H1 (cell line): ENCODE measurements around the gene HDHD5. TPM values are rescaled to one million over a fixed set of nuclear protein-coding genes. Genes with fewer than 3 reads are reported as not detected.
A peak's percentile ranks its signal among the peaks of the same experiment; 100 is the strongest.

Source experiments
- CTCF ChIA-PET: fragments of 300-600 bp; sonication (Branson Sonifier 250); formaldehyde crosslinking; loops from one replicate; lab custom pipeline; 2021; ENCODE audit not compliant: partially characterized antibody; lab: Charles Lee
- POLR2A ChIA-PET: fragments of 300-600 bp; sonication (Branson Sonifier 250); formaldehyde crosslinking; loops from one replicate; lab custom pipeline; 2021; ENCODE audit warnings: inconsistent platforms; ENCODE audit not compliant: partially characterized antibody; lab: Charles Lee
- DNase-seq, 2 experiments: peaks; one replicate each; pipeline versions ENCODE4 v3.0.0 to v3.0.0-alpha.2; 2010 to 2022; ENCODE audit warnings: low spot score in 2 of 2, low read depth in 1 of 2, mixed read lengths in 1 of 2
- FAIRE-seq: peaks from 2 replicates; lab custom pipeline; 2011; peaks lifted over from hg19 to GRCh38; lab: Jason Lieb, UNC
- H2AFZ ChIP-seq: 2 replicates; pipeline ENCODE4 v1.8.1; 2012; ENCODE audit warnings: low read length, inconsistent platforms
- H2AK5ac ChIP-seq: 2 replicates; pipeline ENCODE4 v1.6.1; 2013; ENCODE audit warnings: low read depth, low read length
- H2BK120ac ChIP-seq: replicated peaks from 2 replicates; pipeline ENCODE3; 2013; ENCODE audit warnings: low read depth, low read length, inconsistent platforms
- H2BK12ac ChIP-seq: 2 replicates; pipeline ENCODE4 v1.6.1; 2013; ENCODE audit warnings: low read depth, low read length
- H2BK15ac ChIP-seq: 2 replicates; pipeline ENCODE4 v1.6.1; 2013; ENCODE audit warnings: low read length
- H2BK20ac ChIP-seq: 2 replicates; pipeline ENCODE4 v1.6.1; 2013; ENCODE audit warnings: low read length
- H2BK5ac ChIP-seq: 2 replicates; pipeline ENCODE4 v1.6.1; 2013; ENCODE audit warnings: low read depth, low read length
- H3K14ac ChIP-seq: 2 replicates; pipeline ENCODE4 v1.6.1; 2013; ENCODE audit warnings: inconsistent platforms; ENCODE audit not compliant: insufficient read length
- H3K18ac ChIP-seq: 2 replicates; pipeline ENCODE4 v1.6.1; 2013; ENCODE audit warnings: low read length; ENCODE audit errors: extremely low read depth
- H3K23ac ChIP-seq: 2 replicates; pipeline ENCODE4 v1.6.1; 2013; ENCODE audit warnings: inconsistent platforms; ENCODE audit not compliant: insufficient read length
- H3K23me2 ChIP-seq: 2 replicates; pipeline ENCODE4 v1.6.1; 2013; ENCODE audit warnings: low read depth, low read length
- H3K27ac ChIP-seq: 2 replicates; pipeline ENCODE4 v1.6.1; 2011; ENCODE audit warnings: low read depth, low read length, inconsistent platforms
- H3K27me3 ChIP-seq, 4 experiments: replicated peaks in 1 of 4; 1 replicate in 1 of 4; 2 replicates in 3 of 4; pipeline versions ENCODE4 v1.6.1 to v1.8.1; 2011 to 2013; ENCODE audit warnings: low read length in 3 of 4, mild to moderate bottlenecking in 3 of 4, inconsistent platforms in 2 of 4, mixed read lengths in 2 of 4, moderate library complexity in 1 of 4; ENCODE audit not compliant: control insufficient read depth in 3 of 4, insufficient read depth in 3 of 4; ENCODE audit errors: extremely low read depth in 1 of 4
- H3K36me3 ChIP-seq, 4 experiments: 2 replicates each; pipeline versions ENCODE4 v1.6.1 to v1.8.1; 2011 to 2013; ENCODE audit warnings: mild to moderate bottlenecking in 4 of 4, low read length in 3 of 4, moderate library complexity in 2 of 4, control low read depth in 1 of 4, inconsistent platforms in 1 of 4; ENCODE audit not compliant: insufficient read depth in 4 of 4, control insufficient read depth in 2 of 4
- H3K4ac ChIP-seq: replicated peaks from 2 replicates; pipeline ENCODE3; 2013; ENCODE audit warnings: low read length, low read depth, mixed read lengths, inconsistent platforms; ENCODE audit not compliant: insufficient read length
- H3K4me1 ChIP-seq, 4 experiments: replicated peaks in 1 of 4; 1 replicate in 1 of 4; 2 replicates in 3 of 4; pipeline versions ENCODE4 v1.6.1 to v1.8.1; 2011 to 2013; ENCODE audit warnings: low read length in 3 of 4, inconsistent platforms in 2 of 4, mixed read lengths in 1 of 4; ENCODE audit not compliant: insufficient read depth in 4 of 4, control insufficient read depth in 3 of 4
- H3K4me2 ChIP-seq, 2 experiments: 2 replicates each; pipeline versions ENCODE4 v1.6.1 to v1.8.1; 2011 to 2013; ENCODE audit warnings: low read depth in 2 of 2, low read length in 2 of 2, control low read depth in 1 of 2, inconsistent platforms in 1 of 2, mild to moderate bottlenecking in 1 of 2; ENCODE audit not compliant: insufficient read depth in 1 of 2
- H3K4me3 ChIP-seq, 4 experiments: fragments of 200-600, 300-600 bp in 1 of 4; sonication (generic), shearing (Covaris generic), sonication (Bioruptor Twin) in 1 of 4; 2 replicates each; pipeline versions ENCODE4 v1.5.1 to v1.8.1; 2011 to 2016; ENCODE audit warnings: low read length in 4 of 4, low read depth in 3 of 4, control low read depth in 2 of 4, inconsistent platforms in 2 of 4, mild to moderate bottlenecking in 2 of 4, mixed read lengths in 1 of 4, moderate library complexity in 1 of 4; ENCODE audit not compliant: insufficient read depth in 2 of 4; ENCODE audit errors: extremely low read depth in 1 of 4
- H3K56ac ChIP-seq: replicated peaks from 2 replicates; pipeline ENCODE3; 2013; ENCODE audit warnings: low read depth, mild to moderate bottlenecking, mixed read lengths, low read length, inconsistent platforms; ENCODE audit not compliant: insufficient read length
- H3K79me1 ChIP-seq: 2 replicates; pipeline ENCODE4 v1.6.1; 2013; ENCODE audit warnings: low read depth, low read length, control low read depth
- H3K79me2 ChIP-seq, 2 experiments: 2 replicates each; pipeline versions ENCODE4 v1.6.1 to v1.8.1; 2012 to 2013; ENCODE audit warnings: low read length in 2 of 2, mild to moderate bottlenecking in 2 of 2, inconsistent platforms in 1 of 2; ENCODE audit not compliant: insufficient read depth in 2 of 2, control insufficient read depth in 1 of 2
- H3K9ac ChIP-seq, 4 experiments: replicated peaks in 1 of 4; 1 replicate in 1 of 4; 2 replicates in 3 of 4; pipeline versions ENCODE4 v1.6.1 to v1.8.1; 2011 to 2013; ENCODE audit warnings: low read depth in 3 of 4, low read length in 3 of 4, control low read depth in 2 of 4, mild to moderate bottlenecking in 2 of 4, moderate library complexity in 2 of 4, inconsistent platforms in 1 of 4; ENCODE audit errors: extremely low read depth in 1 of 4
- H3K9me3 ChIP-seq, 2 experiments: 2 replicates each; pipeline versions ENCODE4 v1.6.1 to v1.8.1; 2012 to 2013; ENCODE audit warnings: mild to moderate bottlenecking in 2 of 2, moderate library complexity in 2 of 2, control low read depth in 1 of 2, inconsistent platforms in 1 of 2, low read depth in 1 of 2, low read length in 1 of 2, mixed read lengths in 1 of 2; ENCODE audit not compliant: insufficient read depth in 2 of 2
- H4K20me1 ChIP-seq, 2 experiments: replicated peaks in 1 of 2; 2 replicates each; pipeline versions ENCODE3 to v1.8.1; 2011 to 2013; ENCODE audit warnings: inconsistent platforms in 2 of 2, low read length in 2 of 2, mild to moderate bottlenecking in 1 of 2; ENCODE audit not compliant: insufficient read depth in 2 of 2, control insufficient read depth in 1 of 2
- H4K5ac ChIP-seq: 2 replicates; pipeline ENCODE4 v1.6.1; 2013; ENCODE audit warnings: low read length, low read depth, mixed read lengths, inconsistent platforms; ENCODE audit not compliant: insufficient read length
- H4K8ac ChIP-seq: 2 replicates; pipeline ENCODE4 v1.8.0; 2013; ENCODE audit warnings: mild to moderate bottlenecking, moderate library complexity, low read length, inconsistent platforms; ENCODE audit not compliant: insufficient read depth; ENCODE audit errors: extremely low read depth
- H4K91ac ChIP-seq: replicated peaks from 2 replicates; pipeline ENCODE3; 2013; ENCODE audit warnings: low read length, mixed read lengths, inconsistent platforms; ENCODE audit not compliant: insufficient read length
- CHD1 ChIP-seq: IDR thresholded peaks from 2 replicates; pipeline ENCODE4 v1.6.1; 2012; ENCODE audit warnings: low read depth, low read length, improper control_type of control experiment
- EGR1 ChIP-seq: IDR thresholded peaks from 2 replicates; pipeline ENCODE4 v1.6.1; 2011; ENCODE audit warnings: low read depth, low read length, borderline replicate concordance
- EP300 ChIP-seq, 2 experiments: IDR thresholded peaks; 1 replicate in 1 of 2; 2 replicates in 1 of 2; pipeline ENCODE4 v1.6.1; 2011 to 2012; ENCODE audit warnings: low read depth in 2 of 2, low read length in 2 of 2, mild to moderate bottlenecking in 2 of 2, borderline replicate concordance in 1 of 2, inconsistent platforms in 1 of 2, moderate library complexity in 1 of 2
- POU5F1 ChIP-seq: IDR thresholded peaks from 2 replicates; pipeline ENCODE4 v1.6.1; 2011; ENCODE audit warnings: low read depth, mild to moderate bottlenecking, low read length, moderate library complexity
- RNF2 ChIP-seq: fragments of 200-900, 300-1000 bp; sonication (generic); IDR thresholded peaks from 2 replicates; pipeline ENCODE4 v1.7.1; 2016; ENCODE audit warnings: borderline replicate concordance, low read depth, mild to moderate bottlenecking, antibody characterized with exemption, low read length; ENCODE audit not compliant: poor library complexity, severe bottlenecking; ENCODE audit errors: missing control alignments
- SIRT6 ChIP-seq: IDR thresholded peaks from one replicate; pipeline ENCODE4 v1.7.1; 2012; ENCODE audit warnings: low read length, inconsistent platforms
- WGBS, 2 experiments: shearing (Covaris generic) in 1 of 2; methylation state at CpG; one replicate each; pipeline versions ENCODE4 v1.1.6 to v1.1.7; 2013 to 2015; ENCODE audit warnings: low lambda C conversion rate in 2 of 2, mixed read lengths in 2 of 2, inconsistent platforms in 1 of 2, low coverage in 1 of 2, missing lambda C conversion rate in 1 of 2; ENCODE audit not compliant: insufficient replicate concordance in 2 of 2, insufficient coverage in 1 of 2, insufficient read length in 1 of 2; ENCODE audit errors: extremely low coverage in 1 of 2, missing lambda C conversion rate in 1 of 2; 5-methylcytosine and 5-hydroxymethylcytosine counted together
- polyA plus RNA-seq, 7 experiments: library from polyadenylated mRNA; depleted of rRNA in 3 of 7; stranded (reverse) in 5 of 7; unstranded in 2 of 7; fragments of >200 nt in 5 of 7; fragments of 200-250 nt in 2 of 7; gene quantifications; 1 replicate in 5 of 7; 2 replicates in 1 of 7; 4 replicates in 1 of 7; pipeline versions ENCODE4 v1.2.1 to v1.2.3, GENCODE V29; 2011 to 2013; ENCODE audit warnings: missing spikeins in 2 of 7, mixed read lengths in 2 of 7
- total RNA-seq: library from RNA; stranded (reverse); fragmentation: NEBNext Ultra II Directional; extraction: Animal tissue kit (Norgen Biotek cat#: 25700); gene quantifications from 2 replicates; pipeline ENCODE4 v1.2.1, GENCODE V29; 2021

Gene HDHD5
- total and polyA plus RNA-seq, 2 of the 8 experiments (the other 6 are each of a cell fraction or from before 2014, with no cell fraction given): 68.3 to 123 TPM

- Histone ChIP-seq H3K79me1 (no peaks in the 10 kb centered on the region; the same call in 1 of the 2 replicates), H4K5ac (no peak overlapping the region), H3K9me3 (no peaks in the 10 kb centered on the region), H3K56ac (no peak overlapping the region), H4K91ac (no peak overlapping the region), H3K27ac (no peak overlapping the region), H2AFZ (no peak overlapping the region), H4K8ac (no peak overlapping the region), H3K23ac (no peak overlapping the region), H2BK120ac (no peak overlapping the region), H3K36me3 (peaks cover 0 to 11% (median 2%) of the 10 kb centered on the region in 4 experiments; a peak in 1 of 8 replicates), H3K14ac (no peak overlapping the region), H4K20me1 (no peaks in the 10 kb centered on the region), H3K4me2 (no peak overlapping the region), H3K79me2 (no peaks in the 10 kb centered on the region), H3K4me3 (no peak overlapping the region), H2BK12ac (no peak overlapping the region), H3K27me3 (no peaks in the 10 kb centered on the region), H2BK15ac (peak overlapping the region; percentile 75; the same call in 1 of the 2 replicates)
- 91% methylated on average over 22 of the region's 22 CpGs; no CpG with 5 or more reads in 1 of the 2 experiments for WGBS, 2 experiments
- POLR2A ChIA-PET: no interaction called here
- FAIRE-seq (no peak), DNase-seq (no peak)
- CTCF ChIA-PET: interaction anchor here (0.7 to 4.2 kb wide), 7 partner anchors 9 to 31 kb away, joined by 3 to 35 read pairs (median 9); no protein-coding TSS in a partner anchor
- TF ChIP-seq POU5F1 (no peak), EGR1 (no peak), EP300 (IDR thresholded peaks at IDR 0.05; ENCODE audit: borderline replicate concordance in 1 of 2, low read depth in 2 of 2, low read length in 2 of 2) (no peak), RNF2 (no peak), CHD1 (no peak), SIRT6 (no peak)
- TF ChIP-seq, all 59 proteins: peak for 0
- H2BK20ac ChIP-seq: no peak overlapping the region
- no peak overlapping the region for H3K4ac ChIP-seq
- H2AK5ac ChIP-seq: no peak overlapping the region
- no peaks in the 10 kb centered on the region for H3K4me1 ChIP-seq
- no peaks in the 10 kb centered on the region for H3K23me2 ChIP-seq
- no peak overlapping the region for H2BK5ac ChIP-seq
- no peak overlapping the region for H3K9ac ChIP-seq
- H3K18ac ChIP-seq: no peak overlapping the region
Measured at GRCh38 chr22:17105143-17106129, 53.6 kb downstream of the HDHD5 start.
